Tongue (tissue), 2 donors: ENCODE measurements around the gene POLD4. TPM values are rescaled to one million over a fixed set of nuclear protein-coding genes. Genes with fewer than 3 reads are reported as not detected.

Experiments used
- DNase-seq: peaks from one replicate; pipeline ENCODE4 v3.0.0-alpha.2; 2015
- total RNA-seq: library from RNA; depleted of rRNA; stranded (reverse); fragments of >200 nt; gene quantifications from one replicate; pipeline ENCODE4 v1.2.3, GENCODE V29; 2014

The POLD4 gene
- total RNA-seq, 1 donor from 2014 or later = 20.1 TPM

DNA sequence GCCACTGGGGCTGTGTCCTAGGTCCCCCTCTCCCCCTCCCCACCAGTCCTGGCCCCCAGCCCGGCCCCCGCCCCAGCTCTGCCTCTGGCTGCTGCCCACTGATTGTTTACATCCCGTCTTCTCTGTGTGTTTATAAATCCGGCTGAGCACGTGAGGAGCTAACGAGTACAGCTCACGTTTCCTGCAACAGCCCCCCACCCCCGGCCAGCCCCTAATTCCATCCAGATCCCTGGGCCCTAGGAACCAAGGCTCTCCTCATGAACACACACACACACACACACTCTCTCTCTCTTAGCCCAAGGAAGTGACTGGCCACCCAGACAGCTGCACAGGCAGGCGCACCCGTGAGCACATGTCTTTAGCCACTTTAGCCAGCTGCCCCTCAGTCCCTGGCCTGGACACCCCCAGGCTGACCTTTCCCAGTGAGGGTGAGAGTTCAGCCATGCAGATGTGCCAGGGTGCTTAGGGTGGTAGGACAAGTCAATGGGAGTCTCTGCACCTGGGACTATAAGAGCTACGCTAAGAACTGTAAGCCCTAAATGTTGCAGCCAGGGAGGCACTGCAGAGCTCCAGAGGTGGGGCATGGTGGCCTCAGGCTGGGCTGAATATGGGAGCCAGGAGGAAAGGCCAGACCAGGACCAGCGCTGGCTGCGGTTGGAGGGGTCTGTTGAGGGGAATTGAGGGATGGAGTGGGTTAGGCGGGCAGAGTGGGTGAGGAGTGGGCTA is 17.2 kb upstream of the POLD4 start:
- DNase-seq = peak; percentile 88

DNA sequence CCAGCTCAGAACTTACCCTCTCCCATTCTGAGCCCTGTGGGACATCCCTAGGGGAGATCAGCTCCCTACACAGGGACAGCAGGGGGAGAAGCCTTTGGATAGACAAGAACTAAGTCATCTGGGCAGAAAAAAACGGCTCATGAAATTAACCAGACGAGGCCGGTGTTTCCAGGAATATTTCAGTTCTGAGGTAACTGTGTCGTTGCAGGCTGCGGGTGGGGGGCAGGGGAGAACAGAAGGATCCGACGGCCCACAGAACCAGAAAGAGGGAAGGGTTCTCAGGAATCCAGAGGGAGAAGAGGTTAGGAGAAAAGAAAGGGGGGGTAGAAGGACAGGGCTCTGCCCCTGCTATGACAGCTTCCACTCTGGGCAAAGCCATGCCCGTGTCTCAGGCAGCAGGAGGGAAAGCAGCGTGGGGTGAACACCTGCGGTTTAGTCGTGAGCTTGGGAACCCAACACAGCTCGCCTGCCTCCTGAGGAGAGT is 16.5 kb upstream of the POLD4 start:
- DNase-seq = peak; percentile 88

DNA sequence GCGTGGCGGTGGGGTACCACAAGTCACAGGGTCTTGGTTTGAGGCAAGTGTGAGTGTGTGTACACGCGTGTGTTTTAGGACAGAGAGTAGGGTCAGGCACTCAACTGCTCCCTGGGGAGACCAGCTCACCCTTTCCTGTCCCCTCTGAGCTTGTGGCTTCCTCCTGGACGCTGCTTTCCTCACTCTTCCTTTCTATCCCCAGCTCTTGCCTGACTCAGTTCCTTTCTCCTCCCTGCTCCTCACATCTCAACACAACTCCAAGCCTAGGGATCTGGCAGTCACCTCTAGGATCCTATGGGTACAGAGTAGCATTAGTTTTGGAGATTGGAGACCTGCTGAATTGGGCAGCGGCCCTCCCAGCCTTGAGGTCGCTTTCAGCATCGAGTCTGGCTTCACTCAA is 15.9 kb upstream of the POLD4 start:
- no peak for DNase-seq

DNA sequence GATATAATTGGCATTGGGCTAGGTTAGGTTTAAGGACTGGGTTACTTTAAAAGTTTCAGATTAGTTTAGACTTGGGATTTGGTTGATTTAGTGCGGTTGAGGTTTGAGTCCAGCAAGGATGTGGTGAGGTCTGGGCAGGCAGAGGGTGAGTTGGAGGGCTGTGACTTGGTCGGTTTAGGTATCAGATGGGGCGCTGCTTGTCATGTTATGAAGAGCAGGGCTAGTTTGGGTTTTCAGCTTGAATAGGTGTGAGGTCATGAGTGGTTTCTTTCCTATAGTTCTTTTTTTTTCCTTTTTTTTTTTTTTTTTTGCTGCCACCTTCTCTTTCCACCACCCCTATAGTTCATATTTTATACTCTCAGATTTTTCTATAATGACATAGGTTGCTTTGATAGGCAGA is 15.3 kb upstream of the POLD4 start:
- no peak for DNase-seq

DNA sequence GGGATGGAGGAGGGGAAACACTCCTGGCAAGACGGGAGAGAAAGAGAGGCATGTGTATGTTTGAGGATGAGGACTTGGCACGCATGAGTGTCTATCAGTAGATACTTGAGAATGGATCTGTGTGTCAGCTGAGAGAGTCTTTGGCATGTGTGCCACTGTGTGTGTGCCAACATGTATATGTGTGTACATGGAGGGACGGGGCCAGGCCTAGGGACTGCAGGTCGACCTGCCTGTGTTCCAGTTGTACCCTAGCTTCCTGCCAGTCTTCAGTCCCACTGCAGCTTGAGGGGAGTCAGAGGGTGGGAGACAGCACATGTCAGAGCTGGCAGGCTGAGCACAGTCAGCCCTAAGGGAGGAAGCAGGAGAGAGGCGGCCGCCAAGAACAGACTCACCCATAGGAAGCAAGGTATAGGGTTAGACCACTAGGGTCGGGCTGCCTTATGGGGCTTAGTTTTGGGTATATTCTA is 14.4 kb upstream of the POLD4 start:
- peak; percentile 45 for DNase-seq

DNA sequence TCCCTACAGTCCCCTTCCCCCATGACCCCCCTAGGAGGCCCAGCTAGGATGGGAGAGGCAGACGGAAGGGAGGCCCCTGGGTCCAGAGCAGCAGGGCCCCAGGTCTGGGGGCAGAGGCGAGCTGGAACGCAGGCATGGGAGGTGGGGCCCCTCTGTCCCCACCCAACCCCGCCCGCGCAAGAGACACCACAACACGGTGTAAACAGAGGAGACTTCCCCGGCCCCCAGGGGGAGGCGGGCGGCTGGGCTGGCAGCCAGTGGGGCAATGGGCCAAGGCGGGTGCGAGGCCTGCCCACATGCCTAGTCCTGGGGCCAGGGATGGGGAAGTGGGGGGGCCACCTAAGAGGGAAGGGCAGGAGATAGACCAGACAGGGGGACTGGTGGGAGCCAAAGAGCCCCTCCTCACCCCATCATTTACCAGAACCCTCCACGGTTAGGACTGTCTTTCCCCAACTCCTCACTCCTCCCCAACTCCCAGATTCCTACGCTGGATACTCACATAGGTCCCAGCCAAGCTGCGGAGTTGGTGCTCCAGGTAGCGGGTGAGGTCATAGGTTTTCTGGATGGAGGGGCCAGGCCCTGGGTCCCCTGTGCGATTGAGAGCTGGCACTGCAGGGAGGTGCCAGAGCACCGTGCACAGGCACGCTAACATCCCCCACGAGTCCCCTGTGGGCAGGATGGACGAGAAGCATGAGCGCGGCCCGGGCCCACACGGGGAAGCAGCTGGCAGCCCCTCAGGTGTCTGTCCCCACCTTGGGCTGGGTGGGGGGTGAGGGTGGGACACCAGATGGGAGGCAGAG is 13.8 kb upstream of the POLD4 start:
- DNase-seq = peak; percentile 75

DNA sequence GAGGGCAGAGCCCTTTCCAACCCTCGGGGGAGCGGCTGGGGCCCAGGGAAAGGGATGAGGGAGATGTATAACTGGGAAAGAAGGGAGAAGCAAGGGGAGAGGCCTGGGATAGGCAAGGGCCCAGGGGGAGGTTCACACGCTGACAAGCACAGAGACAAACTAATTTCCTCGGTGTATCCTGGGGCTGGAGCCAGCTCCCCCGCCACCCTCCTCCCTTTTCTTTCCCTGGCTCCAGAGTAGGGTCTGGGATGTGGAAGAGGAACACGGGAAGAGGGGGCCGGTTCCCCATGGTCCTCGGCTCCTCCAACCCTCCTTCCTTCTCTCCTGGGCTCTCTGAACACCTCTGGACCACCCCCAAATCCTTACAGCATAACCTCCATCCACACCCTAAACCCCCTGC is 13.2 kb upstream of the POLD4 start:
- DNase-seq = peak; percentile 84

DNA sequence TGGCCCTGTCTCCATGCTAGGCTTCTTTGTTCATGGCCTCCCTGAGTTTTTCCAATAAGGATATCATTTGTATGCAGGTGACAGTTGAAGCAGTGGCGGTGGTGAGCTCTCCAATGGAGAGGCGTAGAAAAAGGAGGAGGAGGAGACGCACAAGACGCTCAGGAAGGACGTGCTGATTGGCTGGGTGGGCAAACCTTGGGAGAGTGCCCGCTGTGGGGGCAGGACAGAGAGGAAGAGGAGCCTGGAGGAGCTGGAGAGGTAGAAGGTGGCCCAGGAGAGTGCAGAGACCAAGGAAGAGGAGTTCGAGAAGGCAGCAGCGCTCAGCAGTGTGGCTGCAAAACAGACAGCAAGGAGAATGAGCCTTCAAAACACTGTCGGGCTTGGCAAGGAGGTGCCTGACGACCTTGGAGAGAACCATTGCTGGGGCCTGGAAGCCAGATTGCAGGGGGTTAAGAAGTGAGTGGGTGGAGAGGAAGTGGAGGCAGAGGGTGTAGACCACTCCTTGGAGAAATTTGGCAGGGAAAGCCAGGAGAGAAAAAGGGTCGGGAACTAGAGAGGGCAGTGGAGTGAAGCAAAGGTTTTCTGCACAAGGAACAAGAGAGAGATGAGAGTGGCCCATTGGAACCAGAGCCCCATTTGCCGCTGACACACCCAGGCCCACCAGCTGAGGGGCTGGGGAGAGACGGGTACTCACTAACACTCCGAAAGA is 12.5 kb upstream of the POLD4 start:
- no peak for DNase-seq

DNA sequence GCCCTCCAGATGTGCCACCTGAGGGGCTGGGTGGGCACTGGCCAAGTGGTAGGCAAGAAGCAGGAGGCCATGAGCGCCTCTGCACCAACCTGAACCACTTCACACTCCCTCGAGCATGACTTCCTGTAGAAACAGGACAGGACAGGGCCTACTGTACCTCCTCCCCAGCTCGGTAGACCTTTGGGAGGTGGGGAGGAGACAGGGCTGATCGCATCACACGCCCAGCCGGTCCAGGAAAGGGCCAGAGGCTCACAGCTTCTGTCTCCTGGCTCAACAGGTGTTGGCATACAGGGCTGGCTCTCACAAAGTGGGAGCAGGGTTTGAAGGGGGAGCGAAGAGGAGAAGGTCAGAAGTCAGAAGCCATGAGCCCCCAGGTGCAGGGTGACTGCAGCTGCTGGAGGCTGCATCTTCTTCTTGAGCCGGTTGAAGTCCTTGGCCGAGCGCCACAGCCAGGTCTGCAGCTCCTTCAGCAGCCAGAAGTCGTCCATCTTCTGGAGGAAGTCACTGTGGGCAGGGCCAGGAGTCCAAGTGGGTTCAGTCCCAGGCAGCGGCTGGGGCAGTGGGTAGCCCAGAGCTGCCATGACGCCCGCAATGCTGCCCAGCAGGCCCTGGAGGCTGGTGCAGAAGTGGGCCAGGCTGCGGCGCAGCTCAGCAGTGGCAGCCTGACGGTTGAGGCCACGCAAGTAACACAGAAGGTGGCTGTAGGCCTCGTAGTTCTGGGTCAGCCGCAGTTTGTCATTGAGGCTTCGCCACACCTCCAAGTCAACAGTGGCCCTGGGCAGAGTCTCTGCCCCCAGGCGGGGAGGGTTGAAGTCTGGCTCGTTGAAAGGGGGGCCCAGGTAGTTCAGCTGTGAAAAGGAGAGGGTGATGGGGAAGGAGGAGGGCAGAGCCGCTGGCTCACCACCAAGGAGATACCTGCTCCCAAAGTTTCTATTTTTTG is 11.7 kb upstream of the POLD4 start:
- no peak for DNase-seq

DNA sequence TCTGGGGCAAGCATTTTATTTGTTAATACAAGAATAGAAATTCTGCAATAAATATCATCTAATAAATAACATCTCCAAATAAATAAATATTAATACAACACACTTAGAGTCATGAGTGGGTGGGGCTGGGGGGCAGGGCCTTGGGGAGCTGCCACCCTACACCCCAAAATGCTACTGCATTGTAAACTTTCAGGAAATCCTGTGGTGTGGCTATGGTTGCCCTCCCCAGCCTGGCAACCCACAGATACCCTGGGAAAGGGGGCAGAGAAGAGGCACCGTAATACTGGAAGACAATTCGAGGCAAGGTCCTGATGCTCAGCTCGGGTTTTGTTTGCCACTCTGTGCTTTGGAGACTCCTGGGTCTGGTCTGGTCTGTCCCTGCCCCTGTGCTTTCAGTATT is 10.8 kb upstream of the POLD4 start:
- DNase-seq = no peak

DNA sequence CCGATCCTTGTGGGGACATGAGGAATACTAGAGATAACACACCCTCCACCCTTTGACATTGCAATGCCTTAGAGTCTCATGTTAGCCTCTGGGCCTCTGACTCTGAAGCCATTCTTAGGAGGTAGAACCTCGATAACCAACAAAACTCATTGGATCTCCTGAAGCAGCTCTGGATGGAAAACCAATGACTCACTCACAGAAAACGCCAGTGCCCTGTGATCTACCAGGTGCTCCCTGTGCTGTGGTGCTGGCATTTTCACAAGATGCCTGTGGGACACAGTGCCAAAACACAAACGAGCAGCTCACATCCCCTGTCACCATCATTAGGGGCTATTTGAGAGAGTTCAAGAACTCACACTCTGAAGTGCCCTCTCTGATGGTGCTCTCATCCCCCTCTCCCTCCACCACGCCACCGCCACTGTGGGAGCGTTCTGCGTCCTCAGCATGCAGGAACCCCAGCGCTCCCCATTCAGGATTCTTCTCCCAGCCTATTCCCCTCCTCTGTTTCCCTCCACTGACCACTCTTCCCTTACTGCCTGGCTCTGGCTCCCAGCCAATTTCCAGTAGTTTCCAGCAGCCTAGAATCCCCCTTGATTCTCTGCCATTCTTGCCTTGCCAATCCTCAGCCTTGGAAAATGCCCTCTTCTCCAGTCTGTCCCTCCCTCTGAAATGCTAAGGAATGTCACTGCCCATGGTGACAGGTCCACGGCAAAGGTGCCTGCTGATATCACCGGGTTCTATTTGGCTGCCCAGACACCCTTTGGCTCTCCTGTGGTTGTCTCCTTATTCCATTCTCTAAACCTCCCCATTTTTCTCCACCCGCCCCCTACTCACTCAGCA is 4.7 kb upstream of the POLD4 start:
- no peak for DNase-seq

DNA sequence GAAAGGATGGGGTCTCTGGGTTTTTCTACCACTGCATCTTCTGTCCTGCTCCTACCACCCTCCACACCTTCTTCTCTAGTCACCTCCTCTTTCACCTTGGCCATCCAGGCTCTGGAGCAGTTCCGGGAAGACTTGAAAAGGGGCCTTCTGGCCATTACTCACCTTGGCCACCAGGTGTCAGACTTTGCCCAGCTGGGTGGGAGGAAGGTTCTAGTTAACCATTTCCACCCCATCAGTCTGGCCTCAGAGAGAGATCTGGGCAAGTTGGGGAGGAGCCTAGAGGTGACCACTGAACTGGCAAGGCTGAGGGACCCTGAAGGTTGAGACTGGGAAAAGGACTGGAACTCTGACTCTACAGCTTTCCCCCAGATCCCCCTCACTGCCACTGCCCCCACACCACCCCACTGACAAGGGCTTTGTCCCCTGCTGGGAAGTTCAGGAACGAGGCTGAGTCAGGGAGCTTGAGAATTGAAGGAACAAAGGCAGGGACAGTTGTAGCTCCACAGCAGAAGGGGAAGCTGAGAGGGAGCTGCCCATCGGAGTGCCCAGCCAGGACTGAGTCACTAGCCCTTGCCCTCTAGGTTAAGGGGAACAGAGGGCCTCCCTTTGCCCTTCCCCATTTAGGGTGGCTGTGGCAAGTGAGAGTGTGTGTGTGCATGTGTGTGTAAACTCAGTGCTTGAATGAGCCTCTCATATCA is 3.7 kb upstream of the POLD4 start:
- DNase-seq = peak; percentile 88

DNA sequence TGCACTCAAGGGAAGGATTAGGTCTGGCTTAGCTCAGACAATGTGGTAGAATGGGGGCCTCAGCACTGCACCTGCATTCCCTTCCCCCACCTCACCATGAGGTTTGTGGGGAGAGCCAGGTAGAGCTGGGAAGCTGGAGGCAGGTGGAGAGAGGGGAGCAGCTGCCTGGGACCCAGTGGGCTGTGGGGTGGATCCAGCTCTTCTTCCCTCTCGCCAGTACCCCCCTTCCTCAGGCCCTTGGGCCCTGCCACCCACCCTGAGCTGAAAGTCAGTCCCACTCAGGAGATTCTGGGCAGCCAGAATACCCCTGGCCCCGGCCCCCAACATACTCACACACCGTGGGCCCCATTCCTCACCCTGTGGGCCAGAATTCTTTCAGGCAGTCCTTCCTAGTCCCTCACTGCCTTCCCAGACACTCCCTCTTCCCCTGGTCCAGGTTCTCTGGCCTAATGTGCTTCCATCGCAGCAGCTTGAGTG is 3.1 kb upstream of the POLD4 start:
- DNase-seq = no peak

DNA sequence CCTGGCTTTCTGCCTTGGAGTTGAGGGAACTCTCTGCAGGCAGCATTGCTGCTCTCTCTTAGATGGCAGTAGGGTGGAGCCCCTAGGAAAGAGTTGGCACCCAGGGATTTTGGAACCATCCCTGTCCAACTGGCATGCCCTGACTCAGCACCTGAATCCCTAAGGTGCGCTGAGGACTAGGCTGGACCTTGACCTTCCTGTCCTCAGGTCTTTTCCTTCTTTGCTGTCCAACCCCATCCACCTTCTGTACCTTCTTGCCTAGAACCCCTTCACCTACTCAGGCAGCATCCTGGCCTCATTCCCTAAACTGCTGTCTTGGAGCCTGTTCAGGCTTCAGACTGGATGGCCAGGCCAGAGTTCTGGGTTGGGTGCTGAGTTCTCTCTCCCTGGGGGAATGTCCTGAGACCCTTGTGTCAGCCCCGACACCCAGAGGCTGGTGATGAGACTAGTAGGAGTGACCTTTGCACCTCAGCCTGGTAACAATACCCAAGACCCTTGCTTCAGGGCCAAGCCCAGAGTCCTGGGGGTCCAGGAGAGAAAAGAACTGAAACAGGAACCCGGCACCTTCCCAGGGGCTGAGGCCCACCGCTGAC is 2.5 kb upstream of the POLD4 start:
- DNase-seq = no peak

DNA sequence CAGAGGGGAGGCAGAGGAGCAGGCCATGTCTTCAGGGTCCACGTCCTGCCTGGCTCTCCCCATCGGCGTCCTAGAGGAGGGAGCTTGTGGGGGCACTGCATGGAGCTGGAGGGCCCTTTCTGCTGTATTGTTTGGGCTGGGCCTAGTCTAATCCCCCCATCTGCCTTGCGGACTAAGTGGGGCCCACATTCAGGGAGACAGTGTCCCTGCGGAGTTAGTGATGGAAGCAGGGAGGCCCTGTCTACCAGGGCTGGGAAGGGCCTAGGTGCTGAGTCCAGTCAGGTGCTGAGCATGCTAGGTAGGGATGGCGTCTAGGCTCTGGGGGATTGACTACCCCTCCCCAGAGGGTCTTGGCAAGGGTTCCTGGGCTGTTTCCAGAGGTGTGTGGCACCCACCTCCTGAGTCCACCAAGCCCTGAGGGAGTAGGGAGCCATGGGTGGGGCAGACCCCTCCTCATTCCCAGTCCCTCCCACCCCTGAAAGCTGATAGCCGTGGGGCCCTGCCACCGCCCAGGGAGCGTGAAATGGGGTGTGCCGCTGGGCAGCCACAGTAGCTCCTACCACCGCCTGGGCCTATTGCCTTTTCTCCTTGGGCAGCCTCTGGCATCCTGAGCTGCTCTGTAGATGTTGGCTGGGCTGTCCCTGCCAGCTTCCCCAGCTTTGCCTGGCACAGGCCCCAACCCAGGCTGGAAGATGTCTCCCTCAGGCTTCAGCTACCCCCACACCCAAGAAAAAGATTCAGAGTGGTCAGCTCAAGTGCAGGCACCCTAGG is 1.9 kb upstream of the POLD4 start:
- peak; percentile 71 for DNase-seq

DNA sequence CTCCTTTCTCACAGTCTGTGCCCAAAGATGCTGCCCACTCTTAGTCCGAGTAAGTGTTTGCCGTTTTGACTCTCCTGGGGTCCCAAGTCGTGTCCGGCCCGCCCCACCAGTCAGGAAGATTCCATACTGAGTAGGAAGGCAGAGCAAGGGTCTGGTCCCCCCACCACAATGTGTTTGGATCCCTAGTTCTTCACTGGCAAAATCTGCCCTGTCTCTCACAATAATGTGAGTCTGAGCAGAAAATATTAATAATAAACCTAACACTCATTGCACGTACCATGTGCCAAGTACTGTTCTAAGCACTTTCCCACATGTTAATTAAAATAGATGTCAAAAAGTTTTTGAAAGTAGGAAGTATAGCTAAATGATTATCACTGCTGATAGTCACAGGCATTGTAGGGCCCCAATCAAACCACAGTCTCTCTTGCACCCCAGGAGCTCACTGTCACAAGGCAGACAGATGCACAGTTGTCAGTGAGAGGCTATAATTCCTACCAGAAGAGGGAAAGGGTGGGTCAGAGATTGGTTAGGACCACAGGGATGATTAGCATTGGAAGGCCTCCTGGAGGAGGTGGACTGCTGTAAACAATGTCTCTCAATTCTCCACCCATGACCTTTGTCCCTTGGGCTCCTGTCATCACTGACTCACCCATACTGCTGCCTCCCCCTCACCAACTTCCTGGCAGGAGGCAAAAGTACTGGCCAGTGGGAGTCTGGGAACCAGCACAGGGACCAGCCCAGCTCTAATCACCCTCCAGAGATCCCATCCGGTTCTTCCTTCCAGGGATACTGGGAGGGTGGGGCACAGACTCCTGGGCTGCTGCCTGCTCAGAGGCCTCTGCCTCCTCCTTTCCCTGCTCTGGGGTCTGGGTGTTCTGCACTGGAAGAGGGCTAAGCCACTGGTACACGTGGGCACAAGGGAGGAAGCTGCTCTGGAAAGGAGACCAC is 1.0 kb upstream of the POLD4 start:
- DNase-seq = no peak

DNA sequence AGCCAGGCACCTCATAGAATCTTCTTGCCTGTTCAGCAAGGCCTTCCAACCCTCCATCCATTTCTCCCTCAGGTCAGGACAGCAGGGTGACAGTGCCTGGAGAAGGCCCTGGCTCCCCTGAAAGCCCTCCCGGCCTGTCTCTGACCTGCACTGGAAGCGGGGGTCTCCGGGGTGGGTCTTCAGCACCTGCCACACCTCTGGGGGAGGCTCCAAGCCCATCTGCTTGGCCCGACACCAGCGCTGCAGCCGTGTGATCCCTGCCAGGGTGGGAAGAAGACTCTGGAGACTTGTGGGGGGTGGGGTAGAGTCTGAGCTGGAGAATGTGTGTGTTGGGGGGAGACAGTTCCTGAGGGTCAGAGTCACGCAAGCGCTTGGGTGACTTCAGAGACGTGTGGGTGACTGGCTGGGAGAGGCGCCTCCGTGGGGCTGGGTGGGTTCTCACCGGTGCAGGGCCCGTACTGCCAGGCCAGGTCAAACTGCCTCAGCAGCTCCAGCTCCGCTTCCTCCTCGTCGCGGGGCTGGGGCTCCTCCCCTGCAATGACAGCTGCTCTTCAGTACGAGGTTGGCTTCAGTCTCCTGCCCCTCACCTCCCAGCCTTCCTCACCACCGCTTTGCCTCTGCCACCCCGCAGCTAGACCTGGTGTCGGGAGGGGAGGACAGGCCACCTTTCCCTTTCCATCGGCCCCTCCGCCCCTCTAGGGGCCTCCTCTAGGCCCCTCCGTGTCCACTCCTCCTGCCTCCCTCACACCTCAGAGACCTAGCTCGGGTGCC is 615 bp downstream of the POLD4 start:
- no peak for DNase-seq
